Prostate gland (tissue), 2 donors: ENCODE measurements around the gene SNAI3. TPM values are rescaled to one million over a fixed set of nuclear protein-coding genes. Genes with fewer than 3 reads are reported as not detected.

ENCODE experiments used
- DNase-seq: peaks from one replicate; pipeline ENCODE4 v3.0.0-alpha.2; 2019; ENCODE audit warnings: low spot score
- H3K27ac ChIP-seq, 2 donors: fragments of 200-600 bp; sonication (generic); 2 replicates each; pipeline ENCODE4 v1.5.1; 2017 to 2019
- H3K27me3 ChIP-seq: fragments of 200-600 bp; sonication (generic); replicated peaks from 2 replicates; pipeline ENCODE4 v1.5.1; 2019; ENCODE audit not compliant: insufficient read depth
- H3K36me3 ChIP-seq, 2 donors: fragments of 200-600 bp; sonication (generic); 1 replicate in 1 of 2; 2 replicates in 1 of 2; pipeline versions ENCODE4 v1.5.1 to v1.8.1; 2017 to 2019
- H3K4me1 ChIP-seq: fragments of 200-600 bp; sonication (generic); replicated peaks from 2 replicates; pipeline ENCODE4 v1.5.1; 2019
- H3K4me3 ChIP-seq, 2 donors: fragments of 200-600 bp; sonication (generic); 2 replicates each; pipeline ENCODE4 v1.5.1; 2017 to 2019
- H3K9me3 ChIP-seq: fragments of 200-600 bp; sonication (generic); 2 replicates; pipeline ENCODE4 v1.5.1; 2017
- POLR2A ChIP-seq: fragments of 450-650 bp; IDR thresholded peaks from one replicate; pipeline ENCODE4 v1.6.1; 2016; ENCODE audit warnings: antibody characterized with exemption, mild to moderate bottlenecking
- POLR2AphosphoS5 ChIP-seq: sonication (generic); formaldehyde crosslinking; IDR thresholded peaks from one replicate; pipeline ENCODE4 v1.6.1; 2017; ENCODE audit warnings: antibody characterized with exemption
- WGBS: methylation state at CpG from one replicate; pipeline ENCODE4 v1.1.5; 2018; 5-methylcytosine and 5-hydroxymethylcytosine counted together
- intact Hi-C: fragments of 100-400 bp; cut with DNase I; formaldehyde crosslinking; loops from one replicate; pipeline ENCODE4 v1.14.2; 2022
- total RNA-seq, 2 donors: library from RNA; depleted of rRNA; stranded (reverse); fragments of >200 nt; gene quantifications; one replicate each; pipeline ENCODE4 v1.1.0, GENCODE V29; 2016
- TF ChIP-seq, protein P1 (sequence below), 4 experiments: fragments of 200-600 bp in 2 of 4; fragments of 450-650 bp in 2 of 4; sonication (generic) in 2 of 4; IDR thresholded peaks; 1 replicate in 3 of 4; 2 replicates in 1 of 4; pipeline ENCODE4 v1.5.1; 2016 to 2019; ENCODE audit warnings: antibody characterized with exemption in 4 of 4, mild to moderate bottlenecking in 2 of 4, moderate library complexity in 2 of 4

Gene SNAI3
- total RNA-seq, 2 donors from 2014 or later = 0.46 to 2.8 TPM

DNA sequence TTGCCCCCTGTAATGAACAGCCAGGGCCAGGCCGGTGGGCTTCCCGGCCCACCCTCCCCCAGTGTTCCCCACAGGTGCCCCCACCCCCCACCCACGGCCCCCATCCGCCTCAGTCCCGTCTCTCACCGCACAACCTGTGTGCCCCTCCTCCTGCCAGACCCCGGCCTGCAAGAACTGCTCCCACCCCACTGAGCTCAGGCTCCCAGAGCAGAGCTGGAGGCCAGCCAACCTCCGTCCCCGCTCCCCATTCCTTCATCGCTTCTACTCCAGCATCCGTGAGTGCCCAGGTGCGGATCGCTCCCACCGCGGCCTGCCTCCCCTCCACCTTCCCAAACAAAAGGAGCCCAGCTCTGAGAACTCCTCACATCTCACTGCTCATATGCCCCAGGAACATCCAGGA is 27.6 kb downstream of the SNAI3 start:
- Histone ChIP-seq H3K9me3 (no peaks in the 10 kb centered on the region), H3K4me3 (no peak overlapping the region), H3K36me3 (peaks cover 0 to 5% of the 10 kb centered on the region in 2 donors), H3K4me1 (no peaks in the 10 kb centered on the region), H3K27me3 (no peaks in the 10 kb centered on the region), H3K27ac (no peak overlapping the region)
- intact Hi-C loops = no loop called here
- no peak for DNase-seq
- TF ChIP-seq POLR2AphosphoS5 = no peak
- no peak for TF ChIP-seq POLR2A
- TF ChIP-seq, protein P1, sequence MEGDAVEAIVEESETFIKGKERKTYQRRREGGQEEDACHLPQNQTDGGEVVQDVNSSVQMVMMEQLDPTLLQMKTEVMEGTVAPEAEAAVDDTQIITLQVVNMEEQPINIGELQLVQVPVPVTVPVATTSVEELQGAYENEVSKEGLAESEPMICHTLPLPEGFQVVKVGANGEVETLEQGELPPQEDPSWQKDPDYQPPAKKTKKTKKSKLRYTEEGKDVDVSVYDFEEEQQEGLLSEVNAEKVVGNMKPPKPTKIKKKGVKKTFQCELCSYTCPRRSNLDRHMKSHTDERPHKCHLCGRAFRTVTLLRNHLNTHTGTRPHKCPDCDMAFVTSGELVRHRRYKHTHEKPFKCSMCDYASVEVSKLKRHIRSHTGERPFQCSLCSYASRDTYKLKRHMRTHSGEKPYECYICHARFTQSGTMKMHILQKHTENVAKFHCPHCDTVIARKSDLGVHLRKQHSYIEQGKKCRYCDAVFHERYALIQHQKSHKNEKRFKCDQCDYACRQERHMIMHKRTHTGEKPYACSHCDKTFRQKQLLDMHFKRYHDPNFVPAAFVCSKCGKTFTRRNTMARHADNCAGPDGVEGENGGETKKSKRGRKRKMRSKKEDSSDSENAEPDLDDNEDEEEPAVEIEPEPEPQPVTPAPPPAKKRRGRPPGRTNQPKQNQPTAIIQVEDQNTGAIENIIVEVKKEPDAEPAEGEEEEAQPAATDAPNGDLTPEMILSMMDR (IDR thresholded peaks at IDR 0.05) = no peak
- 83% methylated on average over 15 of the region's 15 CpGs for WGBS

DNA sequence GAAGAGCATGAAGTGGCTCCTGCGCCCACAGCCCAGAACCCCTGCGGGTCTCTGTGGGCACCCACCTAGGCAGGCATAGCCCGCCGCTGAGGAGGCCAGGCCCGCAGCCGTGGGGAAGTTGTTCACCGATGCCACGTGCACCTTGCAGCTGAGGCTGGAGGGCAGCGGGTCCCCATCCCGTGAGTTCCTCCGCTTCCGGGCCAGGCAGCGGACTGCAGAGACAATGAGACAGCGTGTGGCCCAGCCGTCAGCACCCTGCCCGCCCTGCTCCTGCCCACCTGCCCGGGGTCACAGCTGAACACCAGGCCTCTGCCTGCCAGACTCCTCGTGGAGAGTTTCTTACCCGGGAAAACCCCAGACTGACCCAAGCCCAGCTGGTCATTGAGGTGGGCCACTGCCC is 28.9 kb downstream of the SNAI3 start:
- Histone ChIP-seq H3K27ac (no peak overlapping the region), H3K27me3 (no peaks in the 10 kb centered on the region), H3K4me1 (no peaks in the 10 kb centered on the region), H3K9me3 (no peaks in the 10 kb centered on the region), H3K36me3 (peaks cover 0 to 5% of the 10 kb centered on the region in 2 donors), H3K4me3 (no peak overlapping the region)
- 94% methylated on average over 15 of the region's 19 CpGs for WGBS
- DNase-seq = no peak
- TF ChIP-seq POLR2AphosphoS5 = no peak
- TF ChIP-seq POLR2A = no peak
- TF ChIP-seq, protein P1 (IDR thresholded peaks at IDR 0.05) = no peak
- intact Hi-C loops = no loop called here

DNA sequence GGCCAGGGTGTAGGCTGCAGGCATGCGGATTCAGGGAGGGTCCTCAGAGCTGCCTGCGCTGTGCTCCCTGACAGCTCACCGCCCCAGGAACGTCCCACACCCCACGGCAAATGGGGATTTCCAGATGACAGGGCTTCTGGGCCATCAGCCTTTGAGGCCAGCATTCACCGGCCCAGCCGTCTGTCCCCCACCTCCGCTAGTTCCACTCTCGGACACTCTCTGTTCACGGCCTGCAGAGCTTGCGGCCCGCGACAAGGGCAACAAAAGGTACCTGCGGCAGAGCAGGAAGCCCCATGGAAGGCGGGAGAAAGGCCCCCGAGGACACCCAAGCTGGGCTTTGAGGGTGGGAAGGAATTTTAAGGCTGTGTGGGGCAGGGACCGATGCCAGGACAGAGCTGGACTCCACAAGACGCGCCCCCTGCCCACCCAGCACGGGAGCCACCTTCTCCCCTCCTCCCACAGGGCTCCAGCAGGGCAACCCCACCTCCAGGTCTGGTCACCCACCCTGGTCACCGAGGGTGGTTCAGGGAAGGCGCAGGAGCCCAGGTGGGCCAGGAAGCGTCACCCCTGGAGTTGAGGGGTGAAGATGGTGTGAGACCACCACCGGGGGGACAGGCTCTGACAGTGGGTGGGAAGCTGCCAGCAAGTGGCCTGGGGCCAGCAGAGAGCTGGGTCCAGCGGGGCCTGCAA is 29.9 kb downstream of the SNAI3 start:
- intact Hi-C loops = no loop called here
- DNase-seq = no peak
- H3K9me3 ChIP-seq = no peaks in the 10 kb centered on the region
- peaks cover 0 to 5% of the 10 kb centered on the region in 2 donors for H3K36me3 ChIP-seq
- 85% methylated on average over 24 of the region's 25 CpGs for WGBS
- H3K4me3 ChIP-seq = no peak overlapping the region
- no peaks in the 10 kb centered on the region for H3K27me3 ChIP-seq
- no peak for TF ChIP-seq POLR2AphosphoS5
- no peak for TF ChIP-seq POLR2A
- TF ChIP-seq, protein P1 (IDR thresholded peaks at IDR 0.05) = no peak
- no peak overlapping the region for H3K27ac ChIP-seq
- H3K4me1 ChIP-seq = no peaks in the 10 kb centered on the region

DNA sequence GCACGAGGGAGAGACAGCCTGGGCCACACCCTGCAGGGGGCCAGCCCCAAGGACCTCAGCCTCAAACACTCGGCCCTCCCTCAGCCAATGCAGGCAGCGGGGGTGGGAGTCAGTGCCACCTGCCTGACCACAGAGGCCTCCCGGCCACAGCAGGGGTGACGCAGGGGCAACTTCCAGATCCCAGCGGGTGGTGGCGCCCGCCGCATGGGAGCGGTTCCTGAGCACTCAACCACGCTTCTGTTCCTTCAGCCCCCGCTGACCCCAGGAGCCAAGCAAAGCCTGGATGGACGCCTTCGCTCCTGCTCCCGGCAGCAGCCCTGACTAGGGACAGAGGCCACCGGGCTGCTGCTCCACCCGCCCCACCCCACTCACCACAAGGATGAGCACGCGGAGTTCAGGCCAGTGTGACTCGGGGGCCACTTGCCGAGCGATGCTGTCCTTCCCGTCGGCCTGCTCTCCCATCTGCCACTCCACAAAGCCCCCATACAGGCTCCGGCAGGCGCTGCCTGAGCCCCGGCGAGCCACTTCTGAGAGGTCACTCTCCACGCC is 30.5 kb downstream of the SNAI3 start:
- Histone ChIP-seq H3K4me1 (no peaks in the 10 kb centered on the region), H3K27me3 (no peaks in the 10 kb centered on the region), H3K27ac (no peak overlapping the region), H3K4me3 (no peak overlapping the region), H3K36me3 (peaks cover 0 to 5% of the 10 kb centered on the region in 2 donors), H3K9me3 (no peaks in the 10 kb centered on the region)
- TF ChIP-seq POLR2AphosphoS5 (no peak), POLR2A (no peak)
- TF ChIP-seq, protein P1 (IDR thresholded peaks at IDR 0.05) = no peak
- DNase-seq = no peak
- intact Hi-C loops = no loop called here
- WGBS = 91% methylated on average over 28 of the region's 29 CpGs
